Head of caudate nucleus (tissue), 42 donors: Measurements from ENCODE around the gene PPDPF.

Source experiments
- DNase-seq, 42 donors: peaks; one replicate each; pipeline versions ENCODE4 v3.0.0 to v3.0.0-alpha.2; 2020 to 2021; ENCODE audit warnings: mixed read lengths in 7 of 42
- intact Hi-C: fragments of 100-400 bp; cut with DNase I; formaldehyde crosslinking; loops from one replicate; pipeline ENCODE4 v1.15.0; 2022

PPDPF gene

DNA sequence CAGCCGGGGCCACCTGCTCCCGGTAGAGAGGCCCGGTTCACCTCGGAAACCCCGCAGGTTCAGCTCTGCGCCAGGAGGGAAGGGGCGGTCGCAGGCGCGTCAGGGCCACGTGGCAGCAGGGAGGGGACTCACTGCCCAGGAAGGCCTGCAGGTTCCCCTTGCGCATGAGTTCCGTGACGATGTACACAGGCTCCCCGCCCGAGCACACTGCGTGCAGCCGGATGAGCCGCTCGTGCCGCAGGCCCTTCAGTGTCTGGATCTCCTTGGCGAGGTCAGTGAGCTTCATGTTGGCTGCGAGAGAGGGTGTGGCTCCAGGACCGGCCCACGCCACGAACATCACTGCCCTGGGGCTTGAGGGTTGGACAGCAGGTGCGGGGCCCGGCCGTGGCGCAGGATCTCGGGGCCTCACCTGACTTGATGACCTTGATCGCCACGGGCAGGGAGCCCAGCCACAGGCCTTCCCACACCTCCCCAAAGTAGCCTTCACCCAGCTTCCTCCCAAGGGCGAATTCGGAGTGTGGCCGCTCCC lies 21.5 kb downstream of the PPDPF start:
- no peak for DNase-seq
- intact Hi-C loops, result loop anchor here (5.0 kb wide), 1 partner anchor 430 kb away; no protein-coding TSS in a partner anchor

GRCh38 chr20:63542696-63543095 lies 22.1 kb downstream of the PPDPF start:
- intact Hi-C loops, result loop anchor here (5.0 kb wide), 1 partner anchor 430 kb away; no protein-coding TSS in a partner anchor
- no peak for DNase-seq

DNA sequence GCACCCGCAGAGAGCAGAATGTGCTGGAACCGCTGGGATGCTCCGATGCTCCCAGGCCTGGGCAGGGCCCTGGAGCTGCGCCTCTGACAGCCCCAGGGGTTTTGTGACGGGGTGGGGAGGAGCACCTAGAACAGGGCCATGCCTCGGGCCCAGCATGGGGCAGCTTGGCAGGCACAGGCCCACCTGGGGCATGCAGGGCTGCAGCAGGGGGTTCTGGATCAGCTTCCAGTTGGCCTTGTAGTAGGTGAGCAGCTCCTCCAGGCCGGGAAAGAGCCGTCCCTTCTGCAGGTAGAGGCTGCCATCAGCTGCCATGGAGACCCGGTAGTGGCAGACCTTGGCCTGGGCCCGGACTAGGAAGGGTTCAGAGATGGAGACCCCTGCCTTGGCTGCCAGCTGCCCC lies 22.6 kb downstream of the PPDPF start:
- intact Hi-C loops, result loop anchor here (5.0 kb wide), 1 partner anchor 429 kb away; no protein-coding TSS in a partner anchor
- DNase-seq, result no peak

DNA sequence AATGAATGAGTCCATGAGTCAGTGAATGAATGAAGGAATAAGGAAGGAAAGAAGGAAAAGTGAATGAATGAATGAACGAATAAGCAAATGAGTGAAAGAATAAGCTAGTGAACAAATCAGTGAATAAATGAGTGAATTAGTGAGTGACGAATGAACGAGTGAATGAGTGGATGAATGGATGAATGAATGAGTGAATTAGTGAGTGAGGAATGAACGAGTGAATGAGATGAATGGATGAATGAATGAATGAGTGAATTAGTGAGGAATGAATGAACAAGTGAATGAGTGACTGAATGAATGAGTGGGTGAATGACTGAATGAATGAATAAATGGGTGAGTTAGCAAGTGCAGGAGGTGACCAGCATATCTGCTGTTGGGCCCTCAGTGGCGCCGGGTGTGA lies 23.2 kb downstream of the PPDPF start:
- intact Hi-C loops, result loop anchor here (5.0 kb wide), 1 partner anchor 429 kb away; no protein-coding TSS in a partner anchor
- DNase-seq, result no peak

DNA sequence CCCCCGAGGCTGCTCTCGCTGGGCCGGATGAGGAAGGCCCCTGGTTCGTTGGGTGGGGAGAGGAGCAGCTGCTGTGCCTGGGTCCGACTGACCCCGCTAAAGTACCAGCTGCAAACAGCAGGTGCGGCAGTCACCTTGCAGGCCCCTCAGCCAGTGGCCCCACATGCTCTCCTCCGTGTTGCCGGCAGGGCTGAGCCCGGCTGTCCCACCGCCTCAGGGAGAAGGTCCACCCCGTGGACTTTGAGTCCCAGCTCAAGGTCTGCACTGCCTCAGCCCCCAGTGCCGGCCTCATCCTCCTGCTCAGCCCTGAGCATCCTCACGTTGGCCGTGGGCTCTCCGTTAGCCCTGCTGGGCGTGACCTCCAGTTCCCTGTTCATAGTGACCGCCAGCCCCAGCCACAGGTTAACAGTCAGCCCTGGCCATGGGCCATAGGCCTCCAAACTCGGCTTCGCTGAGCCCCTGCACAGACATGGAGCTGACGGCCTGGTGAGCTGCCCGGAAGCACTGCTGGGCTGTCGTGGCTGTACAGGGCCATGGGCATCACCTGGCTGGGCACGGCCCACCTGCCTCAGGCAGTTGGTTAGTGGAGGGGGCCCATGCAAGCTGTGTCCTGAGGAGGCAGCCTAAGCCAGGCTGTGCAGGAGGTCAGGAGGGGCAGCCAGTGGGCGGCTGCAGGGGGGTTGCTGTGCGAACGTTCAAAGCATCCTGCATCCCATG lies 23.8 kb downstream of the PPDPF start:
- no peak for DNase-seq
- intact Hi-C loops, result loop anchor here (5.0 kb wide), 1 partner anchor 428 kb away; no protein-coding TSS in a partner anchor

- intact Hi-C loops, result loop anchor here (5.0 kb wide), 1 partner anchor 427 kb away; no protein-coding TSS in a partner anchor
- peak in 1 of 42 donors; percentile 19 for DNase-seq
Measured at GRCh38 chr20:63544958-63545516, 24.5 kb downstream of the PPDPF start.

DNA sequence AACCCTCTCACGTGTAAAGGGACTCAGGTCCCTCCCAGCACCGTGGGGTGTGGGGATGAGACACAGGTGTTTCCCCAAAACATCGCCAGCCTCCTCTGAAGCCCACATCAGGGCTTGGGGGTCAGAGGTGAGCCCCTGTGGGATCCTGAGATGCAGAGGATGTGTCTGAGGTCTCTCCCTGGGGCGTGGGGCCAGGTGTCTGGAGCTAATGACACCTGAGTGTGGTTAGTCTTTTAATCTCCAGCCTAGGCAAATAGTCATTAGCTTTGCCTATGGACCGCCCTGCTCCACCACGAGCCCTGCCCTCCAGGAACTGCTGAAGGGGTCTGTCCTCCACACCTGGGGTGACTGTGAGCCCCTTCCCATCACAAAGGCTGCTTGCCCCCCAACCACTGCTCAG lies 25.2 kb downstream of the PPDPF start:
- intact Hi-C loops, result no loop called here
- no peak for DNase-seq

DNA sequence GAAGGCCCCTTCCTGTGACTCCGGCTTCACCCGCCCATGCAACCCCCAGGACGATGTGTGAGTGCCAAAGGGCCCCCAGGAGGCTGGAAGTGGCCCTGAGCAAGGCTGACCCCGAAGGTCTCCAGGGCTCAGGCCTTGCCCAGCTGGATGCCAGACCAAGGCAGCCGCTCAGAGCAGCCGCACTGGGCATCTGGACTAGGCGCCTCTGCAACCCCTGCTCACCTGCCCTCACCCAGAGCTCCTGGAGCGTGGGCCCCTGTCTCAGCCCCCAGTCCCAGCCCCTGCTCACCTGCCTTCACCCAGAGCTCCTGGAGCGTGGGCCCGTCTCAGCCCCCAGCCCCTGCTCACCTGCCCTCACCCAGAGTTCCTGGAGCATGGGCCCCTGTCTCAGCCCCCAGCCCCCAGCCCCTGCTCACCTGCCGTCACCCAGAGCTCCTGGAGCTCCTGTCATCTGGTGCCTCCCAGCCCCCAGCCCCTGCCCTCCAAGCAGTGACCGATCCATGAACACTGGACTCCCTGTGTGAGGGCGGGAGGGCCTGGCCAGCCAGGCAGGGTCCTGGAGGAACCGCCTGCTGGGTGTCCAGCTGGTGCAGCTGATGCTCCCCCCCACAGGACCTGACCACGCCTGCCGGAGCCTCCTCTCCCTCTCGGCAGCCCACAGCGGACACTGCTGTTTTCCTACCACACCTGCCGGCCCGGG lies 25.8 kb downstream of the PPDPF start:
- no peak for DNase-seq
- intact Hi-C loops, result no loop called here

DNA sequence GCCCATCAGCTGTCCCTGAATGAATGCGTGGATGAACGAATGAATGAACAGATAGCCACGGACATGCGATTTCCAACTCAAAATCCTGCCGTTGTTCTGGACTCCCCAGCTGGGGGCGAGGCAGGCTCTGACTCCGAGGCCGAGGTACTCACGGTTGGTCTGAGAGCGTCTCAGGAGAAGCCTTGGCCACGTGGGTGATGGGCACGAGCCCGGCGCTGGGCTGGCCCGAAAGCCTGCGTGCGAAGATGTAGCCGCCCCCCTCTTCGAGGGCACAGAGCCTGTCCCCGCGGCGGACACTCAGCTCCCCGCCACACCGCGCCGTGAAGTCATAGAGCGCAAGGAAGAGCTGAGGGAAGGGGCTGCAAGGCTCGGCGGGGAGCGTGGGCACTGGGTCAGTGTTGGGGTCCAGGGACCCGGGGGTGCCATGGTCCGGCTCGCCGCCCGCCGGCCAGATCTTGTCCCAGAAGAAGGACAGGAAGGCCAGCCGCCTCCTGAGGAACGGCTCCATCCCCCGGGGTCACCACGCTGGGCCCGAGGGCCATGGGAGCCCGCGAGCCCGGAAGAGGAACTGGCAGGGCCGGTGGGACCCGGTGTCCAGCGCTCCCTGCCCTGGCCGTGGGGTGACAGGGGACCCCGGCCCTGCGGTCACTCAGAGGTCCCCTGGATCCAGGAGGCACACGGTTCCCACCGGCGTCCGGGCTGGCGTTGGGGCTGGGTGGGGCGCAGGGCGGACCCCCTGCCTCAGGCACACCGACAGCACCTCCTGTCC lies 26.6 kb downstream of the PPDPF start:
- intact Hi-C loops, result no loop called here

DNA sequence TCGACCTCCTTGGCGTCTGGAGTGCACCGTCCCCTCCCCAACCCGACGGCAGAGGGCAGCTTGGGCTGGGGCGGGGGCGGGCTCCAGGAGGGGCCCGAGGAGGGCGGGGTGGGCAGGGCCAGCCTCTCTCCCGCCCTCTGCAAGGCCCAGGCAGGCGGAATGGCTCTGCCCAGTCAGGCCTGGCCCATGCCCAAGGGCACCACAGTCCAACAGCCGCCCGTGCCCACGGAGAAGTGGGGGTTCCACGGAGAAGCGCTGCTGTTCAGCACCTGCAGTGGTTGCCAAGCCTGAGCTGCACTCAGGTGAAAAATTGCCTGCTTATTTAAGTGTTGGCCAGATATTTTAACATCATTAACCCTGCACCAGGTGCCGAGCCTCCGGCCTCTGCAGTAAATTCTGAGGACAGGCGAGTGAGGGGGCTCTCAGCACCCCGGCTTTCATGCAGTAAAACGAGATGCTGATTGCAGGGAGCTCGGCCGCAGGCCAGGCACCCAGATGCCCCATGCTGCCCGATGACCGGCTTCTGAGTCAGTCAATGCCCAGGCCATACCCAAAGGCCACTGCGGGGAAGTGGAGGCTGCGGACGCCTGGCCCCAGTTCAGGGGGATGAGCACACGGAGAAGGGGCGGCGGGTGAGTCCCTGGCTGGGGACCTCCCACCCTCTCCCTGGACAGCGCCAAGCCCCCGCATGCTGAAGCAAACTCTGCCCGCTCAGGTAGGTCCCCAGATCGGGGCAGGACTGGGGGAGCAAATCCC lies 27.3 kb downstream of the PPDPF start, which contains the start of gene SRMS:
Gene SRMS (minus strand): TSS at position 25 of the 756 bp plus-strand sequence. CDS start 286 bp downstream, outside the sequence.
- DNase-seq, result no peak

More for the DNA sequence above, 26.6 kb downstream of the PPDPF start:
- DNase-seq, result no peak

DNA sequence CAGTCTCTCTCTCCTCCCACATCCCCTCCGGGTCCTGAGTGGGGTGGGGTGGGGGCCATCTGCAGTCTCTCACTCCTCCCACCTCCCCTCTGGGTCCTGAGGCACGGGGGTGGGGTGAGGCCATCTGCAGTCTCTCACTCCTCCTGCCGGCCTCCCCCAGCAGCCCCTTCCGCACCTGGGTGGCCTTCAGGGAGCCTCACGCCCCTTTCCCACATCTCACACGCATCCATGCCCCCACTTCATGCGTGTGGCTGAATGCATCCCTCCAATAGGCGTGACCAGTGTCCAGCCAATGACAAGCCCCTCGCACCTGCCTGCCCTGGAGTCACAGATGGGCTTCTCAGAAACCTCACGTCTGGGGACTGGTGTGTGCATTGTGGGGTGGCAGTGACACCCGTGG lies 28.0 kb downstream of the PPDPF start:
- intact Hi-C loops, result no loop called here
- DNase-seq, result no peak

More for the DNA sequence above, 27.3 kb downstream of the PPDPF start, which contains the start of gene SRMS:
- intact Hi-C loops, result no loop called here

DNA sequence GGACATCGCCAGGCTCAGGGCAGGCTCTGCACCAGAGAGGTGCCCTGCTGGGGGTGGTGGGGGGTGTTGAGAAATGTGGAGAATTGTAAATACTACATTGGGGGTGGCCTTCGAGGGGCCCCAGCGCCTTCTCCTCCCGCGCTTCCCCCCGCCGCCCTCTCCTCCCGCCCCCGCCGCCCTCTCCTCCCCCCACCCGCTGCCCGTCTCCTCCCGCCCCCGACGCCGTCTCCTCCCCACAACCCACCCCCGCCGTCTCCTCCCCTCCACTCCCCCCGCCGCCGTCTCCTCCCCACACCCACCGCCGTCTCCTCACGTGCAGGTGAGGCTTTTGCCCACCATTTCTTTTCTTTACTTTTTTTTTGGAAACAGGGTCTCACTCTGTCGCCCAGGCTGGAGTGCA lies 28.5 kb downstream of the PPDPF start:
- intact Hi-C loops, result no loop called here
- no peak for DNase-seq

GRCh38 chr20:63549679-63550282 lies 29.2 kb downstream of the PPDPF start:
- no peak for DNase-seq
- intact Hi-C loops, result no loop called here

GRCh38 chr20:63551068-63551467 lies 30.5 kb downstream of the PPDPF start:
- intact Hi-C loops, result no loop called here
- no peak for DNase-seq

DNA sequence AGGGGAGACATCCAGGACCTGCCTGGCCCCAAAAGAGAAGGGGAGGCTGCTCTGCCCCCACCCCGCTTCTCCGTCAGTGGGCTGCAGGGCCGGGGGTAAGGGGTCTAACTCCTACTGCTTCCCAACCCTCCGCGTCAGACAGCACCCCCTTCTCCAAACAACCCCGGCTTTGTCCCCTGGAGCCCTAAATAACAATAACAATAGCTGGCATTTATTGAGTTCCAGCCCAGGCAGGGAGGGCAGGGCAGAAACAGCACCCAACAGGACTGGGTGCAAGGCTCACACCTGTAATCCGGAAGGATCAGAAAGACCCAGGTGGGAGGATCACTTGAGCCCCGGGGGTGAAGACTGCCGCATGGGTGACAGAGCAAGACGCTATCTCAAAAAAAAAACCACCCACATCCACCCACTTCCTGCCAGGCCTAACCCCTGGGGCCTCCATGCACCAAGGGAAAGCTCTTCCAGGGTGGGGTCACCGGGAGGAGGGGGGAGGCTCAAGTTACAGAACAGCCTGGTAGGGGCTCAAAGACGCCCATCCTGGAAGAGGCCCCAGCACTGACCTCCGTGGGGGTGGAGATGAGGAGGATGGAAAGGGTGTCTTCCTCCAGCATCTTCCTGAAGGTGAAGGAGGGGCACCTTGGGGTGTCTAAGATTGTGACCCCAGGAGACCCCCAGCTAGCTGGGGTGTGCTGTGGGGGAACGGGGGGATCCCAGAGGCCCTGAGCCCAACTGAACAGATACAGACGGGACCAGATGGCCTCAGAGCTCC lies 32.1 kb downstream of the PPDPF start:
- intact Hi-C loops, result no loop called here
- DNase-seq, result no peak

DNA sequence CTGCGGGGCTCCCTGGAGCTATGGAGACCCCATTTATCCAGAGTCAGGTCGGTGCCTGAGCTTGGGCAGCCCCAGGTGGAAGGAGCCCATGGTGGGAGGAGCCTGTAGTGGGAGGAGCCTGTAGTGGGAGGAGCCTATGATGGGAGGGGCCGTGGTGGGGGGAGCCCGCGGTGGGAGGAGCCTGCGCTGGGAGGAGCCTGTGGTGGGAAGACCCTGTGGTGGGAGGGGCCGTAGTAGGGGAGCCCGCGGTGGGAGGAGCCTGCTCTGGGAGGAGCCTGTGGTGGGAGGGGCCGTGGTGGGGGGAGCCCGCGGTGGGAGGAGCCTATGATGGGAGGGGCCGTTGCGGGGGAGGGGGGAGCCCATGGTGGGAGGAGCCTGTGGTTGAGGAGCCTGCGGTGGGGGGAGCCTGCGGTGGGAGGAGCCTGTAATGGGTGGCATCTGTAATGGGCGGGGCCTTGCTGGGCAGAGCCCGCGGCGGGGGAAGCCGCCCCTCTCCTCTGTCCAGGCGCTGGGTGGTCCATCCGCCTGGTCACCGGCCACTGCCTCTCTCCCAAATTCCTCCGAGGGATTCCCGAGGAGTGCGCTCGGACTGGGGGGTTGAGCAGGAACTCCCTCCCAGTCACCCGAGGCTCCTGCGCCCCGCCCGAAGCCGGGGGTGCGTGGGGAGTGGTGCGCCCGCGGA lies 32.8 kb downstream of the PPDPF start:
- intact Hi-C loops, result no loop called here
- peak in 11 of 42 donors; percentile 14 to 48 (median 30) for DNase-seq

- no peak for DNase-seq
Measured at GRCh38 chr20:63553933-63554290, 33.3 kb downstream of the PPDPF start, which contains the start of gene FNDC11. FNDC11 (plus strand) TSS chr20:63554159; CDS start chr20:63555664, 1,505 bp downstream.

More at GRCh38 chr20:63553933-63554290, 33.3 kb downstream of the PPDPF start, which contains the start of gene FNDC11:
- intact Hi-C loops, result no loop called here
